SK-N-SH treated with all-trans-retinoic acid at 6 μM for 48 hours (cell line): ENCODE measurements around the gene ABCC5.

Source experiments
- ATAC-seq: fragments of 200-7000 bp; cut with Tn5 transposase; 3 replicates; pipeline ENCODE4 v1.9.1; 2020; ENCODE audit warnings: mild to moderate bottlenecking, moderate library complexity
- ARNTL ChIP-seq: fragments of 450-650 bp; formaldehyde crosslinking; IDR thresholded peaks from 2 replicates; pipeline ENCODE4 v1.5.0; 2020; ENCODE audit warnings: low read depth, mild to moderate bottlenecking, moderate library complexity, borderline replicate concordance
- BACH2 ChIP-seq: fragments of 250-450 bp; sonication (Bioruptor Pico); IDR thresholded peaks from 2 replicates; pipeline ENCODE4 v1.9.0; 2021; ENCODE audit warnings: mild to moderate bottlenecking, borderline replicate concordance
- CSDC2 ChIP-seq: fragments of 250-450 bp; sonication (Bioruptor Pico); IDR thresholded peaks from 2 replicates; pipeline ENCODE4 v1.5.0; 2020; ENCODE audit warnings: mild to moderate bottlenecking, moderate library complexity
- CSRNP3 ChIP-seq: fragments of 250-450 bp; sonication (Bioruptor Pico); IDR thresholded peaks from 2 replicates; pipeline ENCODE4 v1.5.1; 2021; ENCODE audit warnings: mild to moderate bottlenecking, moderate library complexity
- ESRRG ChIP-seq: fragments of 250-450 bp; sonication (Bioruptor Pico); IDR thresholded peaks from 2 replicates; pipeline ENCODE4 v1.6.1; 2021; ENCODE audit warnings: mild to moderate bottlenecking
- ISL1 ChIP-seq: fragments of 250-450 bp; sonication (Bioruptor Pico); IDR thresholded peaks from 2 replicates; pipeline ENCODE4 v2.1.2; 2022; ENCODE audit warnings: mild to moderate bottlenecking, moderate library complexity
- OSR1 ChIP-seq: fragments of 250-450 bp; sonication (Bioruptor Pico); IDR thresholded peaks from 2 replicates; pipeline ENCODE4 v1.8.0; 2022; ENCODE audit warnings: moderate library complexity, mild to moderate bottlenecking, inconsistent platforms
- SNAI2 ChIP-seq: fragments of 250-450 bp; sonication (Bioruptor Pico); IDR thresholded peaks from 2 replicates; pipeline ENCODE4 v1.5.0; 2020; ENCODE audit warnings: mild to moderate bottlenecking, moderate library complexity
- TCF4 ChIP-seq: fragments of 250-450 bp; sonication (Bioruptor Pico); IDR thresholded peaks from 2 replicates; pipeline ENCODE4 v1.8.0; 2021; ENCODE audit warnings: mild to moderate bottlenecking, moderate library complexity, borderline replicate concordance
- TOX ChIP-seq: fragments of 250-450 bp; sonication (Bioruptor Pico); IDR thresholded peaks from 2 replicates; pipeline ENCODE4 v1.8.0; 2021; ENCODE audit warnings: mild to moderate bottlenecking, moderate library complexity, borderline replicate concordance
- ZFP3 ChIP-seq: fragments of 250-450 bp; sonication (Bioruptor Pico); IDR thresholded peaks from 2 replicates; pipeline ENCODE4 v1.5.0; 2020; ENCODE audit warnings: mild to moderate bottlenecking, moderate library complexity
- ZNF565 ChIP-seq: fragments of 450-650 bp; formaldehyde crosslinking; conservative IDR thresholded peaks from 2 replicates; pipeline ENCODE4 v1.5.0; 2020; ENCODE audit warnings: low read depth, mild to moderate bottlenecking, moderate library complexity
- ZNF70 ChIP-seq: fragments of 450-650 bp; formaldehyde crosslinking; IDR thresholded peaks from 2 replicates; pipeline ENCODE4 v1.5.0; 2020; ENCODE audit warnings: mild to moderate bottlenecking, moderate library complexity
- ZNF8 ChIP-seq: fragments of 450-650 bp; formaldehyde crosslinking; IDR thresholded peaks from 2 replicates; pipeline ENCODE4 v1.5.0; 2020; ENCODE audit warnings: mild to moderate bottlenecking, moderate library complexity
- TF ChIP-seq, protein P1 (sequence below): fragments of 250-450 bp; sonication (Bioruptor Pico); IDR thresholded peaks from 2 replicates; pipeline ENCODE4 v1.5.0; 2020; ENCODE audit warnings: mild to moderate bottlenecking, moderate library complexity
- TF ChIP-seq, protein P2 (sequence below): fragments of 250-450 bp; sonication (Bioruptor Pico); IDR thresholded peaks from 2 replicates; pipeline ENCODE4 v1.8.0; 2020; ENCODE audit warnings: mild to moderate bottlenecking, moderate library complexity, borderline replicate concordance
- TF ChIP-seq, protein P3 (sequence below): fragments of 250-450 bp; sonication (Bioruptor Pico); IDR thresholded peaks from 2 replicates; pipeline ENCODE4 v1.5.1; 2020; ENCODE audit warnings: low read depth, mild to moderate bottlenecking, moderate library complexity

The ABCC5 gene

GRCh38 chr3:184017672-184018423, at the start of gene ABCC5:
TSS of gene ABCC5 (minus strand) at chr3:184017884. CDS start at chr3:184014392, 3,492 bp downstream.
- no peak for TF ChIP-seq ZNF8 (CRISPR knock-in tag)
- no peak; the same call in 1 of the 2 replicates for TF ChIP-seq ZFP3
- TF ChIP-seq ZNF70 (CRISPR knock-in tag) = peak; percentile 57; the same call in 1 of the 2 replicates
- no peak for TF ChIP-seq BACH2
- no peak for TF ChIP-seq SNAI2 (CRISPR knock-in tag)
- TF ChIP-seq, protein P1, sequence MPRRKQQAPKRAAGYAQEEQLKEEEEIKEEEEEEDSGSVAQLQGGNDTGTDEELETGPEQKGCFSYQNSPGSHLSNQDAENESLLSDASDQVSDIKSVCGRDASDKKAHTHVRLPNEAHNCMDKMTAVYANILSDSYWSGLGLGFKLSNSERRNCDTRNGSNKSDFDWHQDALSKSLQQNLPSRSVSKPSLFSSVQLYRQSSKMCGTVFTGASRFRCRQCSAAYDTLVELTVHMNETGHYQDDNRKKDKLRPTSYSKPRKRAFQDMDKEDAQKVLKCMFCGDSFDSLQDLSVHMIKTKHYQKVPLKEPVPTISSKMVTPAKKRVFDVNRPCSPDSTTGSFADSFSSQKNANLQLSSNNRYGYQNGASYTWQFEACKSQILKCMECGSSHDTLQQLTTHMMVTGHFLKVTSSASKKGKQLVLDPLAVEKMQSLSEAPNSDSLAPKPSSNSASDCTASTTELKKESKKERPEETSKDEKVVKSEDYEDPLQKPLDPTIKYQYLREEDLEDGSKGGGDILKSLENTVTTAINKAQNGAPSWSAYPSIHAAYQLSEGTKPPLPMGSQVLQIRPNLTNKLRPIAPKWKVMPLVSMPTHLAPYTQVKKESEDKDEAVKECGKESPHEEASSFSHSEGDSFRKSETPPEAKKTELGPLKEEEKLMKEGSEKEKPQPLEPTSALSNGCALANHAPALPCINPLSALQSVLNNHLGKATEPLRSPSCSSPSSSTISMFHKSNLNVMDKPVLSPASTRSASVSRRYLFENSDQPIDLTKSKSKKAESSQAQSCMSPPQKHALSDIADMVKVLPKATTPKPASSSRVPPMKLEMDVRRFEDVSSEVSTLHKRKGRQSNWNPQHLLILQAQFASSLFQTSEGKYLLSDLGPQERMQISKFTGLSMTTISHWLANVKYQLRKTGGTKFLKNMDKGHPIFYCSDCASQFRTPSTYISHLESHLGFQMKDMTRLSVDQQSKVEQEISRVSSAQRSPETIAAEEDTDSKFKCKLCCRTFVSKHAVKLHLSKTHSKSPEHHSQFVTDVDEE (CRISPR knock-in tag) = no peak
- peak; percentile 98 for ATAC-seq

- TF ChIP-seq ESRRG (no peak), ISL1 (CRISPR knock-in tag) (peak; percentile 58)
Measured at GRCh38 chr3:184066211-184066610, 48.5 kb upstream of the ABCC5 start.

DNA sequence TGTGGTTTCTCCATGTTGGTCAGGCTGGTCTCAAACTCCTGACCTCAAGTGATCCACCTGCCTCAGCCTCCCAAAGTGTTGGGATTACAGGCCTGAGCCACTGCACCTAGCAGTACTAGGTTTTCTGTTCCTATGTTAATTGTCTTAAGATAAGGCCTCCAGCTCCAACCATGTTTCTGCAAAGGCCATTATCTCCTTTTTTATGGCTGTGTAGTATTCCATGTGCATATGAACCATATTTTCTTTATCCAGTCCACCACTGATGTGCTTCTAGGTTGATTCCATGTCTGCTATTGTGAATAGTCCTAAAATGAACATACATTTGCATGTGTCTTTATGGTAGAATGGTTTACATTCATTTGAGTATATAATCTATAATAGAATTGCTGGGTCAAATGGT, 45.0 kb upstream of the ABCC5 start:
- TF ChIP-seq ZNF70 (CRISPR knock-in tag) (no peak), TCF4 (CRISPR knock-in tag) (no peak), TOX (no peak), SNAI2 (CRISPR knock-in tag) (no peak)
- TF ChIP-seq, protein P2, sequence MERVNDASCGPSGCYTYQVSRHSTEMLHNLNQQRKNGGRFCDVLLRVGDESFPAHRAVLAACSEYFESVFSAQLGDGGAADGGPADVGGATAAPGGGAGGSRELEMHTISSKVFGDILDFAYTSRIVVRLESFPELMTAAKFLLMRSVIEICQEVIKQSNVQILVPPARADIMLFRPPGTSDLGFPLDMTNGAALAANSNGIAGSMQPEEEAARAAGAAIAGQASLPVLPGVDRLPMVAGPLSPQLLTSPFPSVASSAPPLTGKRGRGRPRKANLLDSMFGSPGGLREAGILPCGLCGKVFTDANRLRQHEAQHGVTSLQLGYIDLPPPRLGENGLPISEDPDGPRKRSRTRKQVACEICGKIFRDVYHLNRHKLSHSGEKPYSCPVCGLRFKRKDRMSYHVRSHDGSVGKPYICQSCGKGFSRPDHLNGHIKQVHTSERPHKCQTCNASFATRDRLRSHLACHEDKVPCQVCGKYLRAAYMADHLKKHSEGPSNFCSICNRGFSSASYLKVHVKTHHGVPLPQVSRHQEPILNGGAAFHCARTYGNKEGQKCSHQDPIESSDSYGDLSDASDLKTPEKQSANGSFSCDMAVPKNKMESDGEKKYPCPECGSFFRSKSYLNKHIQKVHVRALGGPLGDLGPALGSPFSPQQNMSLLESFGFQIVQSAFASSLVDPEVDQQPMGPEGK (CRISPR knock-in tag) = no peak
- ATAC-seq = no peak

More at GRCh38 chr3:184066211-184066610, 48.5 kb upstream of the ABCC5 start:
- no peak for ATAC-seq

- ATAC-seq = no peak
- no peak for TF ChIP-seq BACH2
- no peak for TF ChIP-seq ARNTL (CRISPR knock-in tag)
- TF ChIP-seq, protein P3, sequence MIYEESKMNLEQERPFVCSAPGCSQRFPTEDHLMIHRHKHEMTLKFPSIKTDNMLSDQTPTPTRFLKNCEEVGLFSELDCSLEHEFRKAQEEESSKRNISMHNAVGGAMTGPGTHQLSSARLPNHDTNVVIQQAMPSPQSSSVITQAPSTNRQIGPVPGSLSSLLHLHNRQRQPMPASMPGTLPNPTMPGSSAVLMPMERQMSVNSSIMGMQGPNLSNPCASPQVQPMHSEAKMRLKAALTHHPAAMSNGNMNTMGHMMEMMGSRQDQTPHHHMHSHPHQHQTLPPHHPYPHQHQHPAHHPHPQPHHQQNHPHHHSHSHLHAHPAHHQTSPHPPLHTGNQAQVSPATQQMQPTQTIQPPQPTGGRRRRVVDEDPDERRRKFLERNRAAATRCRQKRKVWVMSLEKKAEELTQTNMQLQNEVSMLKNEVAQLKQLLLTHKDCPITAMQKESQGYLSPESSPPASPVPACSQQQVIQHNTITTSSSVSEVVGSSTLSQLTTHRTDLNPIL (CRISPR knock-in tag) = no peak
- TF ChIP-seq ZNF70 (CRISPR knock-in tag) = no peak
Measured at GRCh38 chr3:184059424-184059823, 41.7 kb upstream of the ABCC5 start.

GRCh38 chr3:184058029-184058428, 40.3 kb upstream of the ABCC5 start:
- no peak for ATAC-seq
- TF ChIP-seq ZNF8 (CRISPR knock-in tag) (no peak), SNAI2 (CRISPR knock-in tag) (no peak), ESRRG (no peak)
- TF ChIP-seq, all 23 proteins: peak for 0

GRCh38 chr3:184052767-184053166, 35.1 kb upstream of the ABCC5 start, which contains the start of gene HTR3C:
TSS of gene HTR3C (plus strand) at chr3:184053047. CDS start at chr3:184053081, 34 bp downstream.
- ATAC-seq = no peak
- no peak for TF ChIP-seq ESRRG
- TF ChIP-seq CSRNP3 = no peak
- TF ChIP-seq ZNF8 (CRISPR knock-in tag) = no peak
- TF ChIP-seq, protein P2 (CRISPR knock-in tag) = no peak
- no peak for TF ChIP-seq ZNF565
- no peak for TF ChIP-seq TOX
- TF ChIP-seq OSR1 (CRISPR knock-in tag) = no peak
- no peak for TF ChIP-seq ZNF70 (CRISPR knock-in tag)
- no peak for TF ChIP-seq ARNTL (CRISPR knock-in tag)
- TF ChIP-seq CSDC2 (CRISPR knock-in tag) = no peak
- TF ChIP-seq, all 23 proteins: peak for 0
